Choroid plexus epithelial cell (primary cell): ENCODE data around the gene SPAG17.

Experiments
- DNase-seq: peaks from one replicate; pipeline ENCODE4 v3.0.0-alpha.2; 2010; ENCODE audit warnings: low read depth
- H3K4me3 ChIP-seq: 2 replicates; pipeline ENCODE4 v1.5.1; 2011; ENCODE audit warnings: low read depth, mild to moderate bottlenecking, control low read depth, low read length, moderate library complexity
- TF ChIP-seq, protein P1 (sequence below): conservative IDR thresholded peaks from 2 replicates; pipeline ENCODE4 v1.5.1; 2011; ENCODE audit warnings: low read depth, mild to moderate bottlenecking, control low read depth, inconsistent platforms, low read length, moderate library complexity

SPAG17 gene

DNA sequence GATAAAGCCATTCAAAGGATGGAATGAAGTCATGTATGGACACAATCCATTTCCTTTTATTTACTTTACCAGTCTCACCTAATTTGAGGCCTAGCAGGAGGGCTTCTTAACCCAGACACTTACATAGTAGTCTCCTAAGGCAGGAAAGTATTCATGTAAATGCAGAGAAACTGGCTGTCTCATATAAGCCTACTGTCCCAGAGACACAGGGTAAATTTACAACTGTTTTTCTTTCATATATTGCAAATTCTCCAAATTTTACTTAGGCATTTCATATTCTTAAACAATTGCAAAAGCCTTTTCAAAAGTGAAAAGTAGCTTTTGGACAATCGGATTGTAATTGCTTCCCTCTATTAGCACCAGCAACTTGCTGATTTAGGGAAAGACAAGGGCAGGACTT is 29.9 kb downstream of the SPAG17 start:
- no peak overlapping the region for H3K4me3 ChIP-seq
- TF ChIP-seq, protein P1, sequence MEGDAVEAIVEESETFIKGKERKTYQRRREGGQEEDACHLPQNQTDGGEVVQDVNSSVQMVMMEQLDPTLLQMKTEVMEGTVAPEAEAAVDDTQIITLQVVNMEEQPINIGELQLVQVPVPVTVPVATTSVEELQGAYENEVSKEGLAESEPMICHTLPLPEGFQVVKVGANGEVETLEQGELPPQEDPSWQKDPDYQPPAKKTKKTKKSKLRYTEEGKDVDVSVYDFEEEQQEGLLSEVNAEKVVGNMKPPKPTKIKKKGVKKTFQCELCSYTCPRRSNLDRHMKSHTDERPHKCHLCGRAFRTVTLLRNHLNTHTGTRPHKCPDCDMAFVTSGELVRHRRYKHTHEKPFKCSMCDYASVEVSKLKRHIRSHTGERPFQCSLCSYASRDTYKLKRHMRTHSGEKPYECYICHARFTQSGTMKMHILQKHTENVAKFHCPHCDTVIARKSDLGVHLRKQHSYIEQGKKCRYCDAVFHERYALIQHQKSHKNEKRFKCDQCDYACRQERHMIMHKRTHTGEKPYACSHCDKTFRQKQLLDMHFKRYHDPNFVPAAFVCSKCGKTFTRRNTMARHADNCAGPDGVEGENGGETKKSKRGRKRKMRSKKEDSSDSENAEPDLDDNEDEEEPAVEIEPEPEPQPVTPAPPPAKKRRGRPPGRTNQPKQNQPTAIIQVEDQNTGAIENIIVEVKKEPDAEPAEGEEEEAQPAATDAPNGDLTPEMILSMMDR, result no peak
- DNase-seq, result no peak

DNA sequence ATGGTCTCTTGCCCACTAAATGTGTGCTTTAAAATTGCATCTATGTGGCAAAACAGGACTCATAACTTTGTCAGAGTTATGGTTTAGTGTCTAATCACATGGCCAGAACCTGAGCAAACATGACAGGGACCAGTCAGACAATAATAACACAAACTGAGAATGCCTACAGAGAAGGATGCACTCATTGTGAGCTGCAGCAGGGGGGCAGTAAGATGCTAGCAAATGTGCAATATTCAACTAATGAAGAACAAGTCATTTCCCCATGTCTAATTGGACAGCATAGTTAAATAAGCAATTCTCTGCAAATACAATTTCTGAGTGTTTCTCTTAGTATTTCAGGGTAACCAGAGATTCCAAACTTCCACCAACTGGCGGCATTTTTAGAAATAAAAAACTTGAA is 30.8 kb downstream of the SPAG17 start:
- H3K4me3 ChIP-seq, result no peak overlapping the region
- TF ChIP-seq, protein P1, result peak; percentile 70
- peak; percentile 65 for DNase-seq

DNA sequence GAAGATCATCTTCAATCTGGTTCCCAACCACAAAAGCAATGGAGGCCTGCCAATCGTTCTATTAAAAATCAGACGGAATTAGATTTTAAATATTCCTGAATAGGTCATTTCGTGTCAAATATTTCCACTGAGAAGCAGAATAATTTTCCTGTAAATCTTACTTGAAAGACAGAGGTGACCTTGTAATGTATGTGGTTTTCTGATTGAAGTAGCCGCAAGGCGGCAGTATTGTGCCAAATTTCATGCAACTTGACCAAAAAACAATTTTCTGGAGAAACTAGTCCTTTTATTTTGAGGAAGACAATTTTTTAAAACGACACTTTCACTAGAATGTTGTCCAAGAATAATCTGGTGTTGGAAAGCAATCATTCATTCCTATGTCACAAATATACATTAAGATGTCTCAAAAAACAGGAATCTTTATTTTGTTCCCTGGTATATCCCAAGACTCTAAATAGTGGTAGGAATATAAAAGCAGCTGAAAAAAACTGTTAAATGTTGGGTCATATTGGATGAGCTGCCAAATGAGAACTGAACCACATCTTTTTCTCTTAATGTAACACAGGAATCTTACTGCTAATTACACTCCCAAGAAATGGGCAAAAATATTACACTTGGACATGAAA is 33.6 kb downstream of the SPAG17 start:
- H3K4me3 ChIP-seq, result no peak overlapping the region
- TF ChIP-seq, protein P1, result peak; percentile 75
- peak; percentile 86 for DNase-seq

DNA sequence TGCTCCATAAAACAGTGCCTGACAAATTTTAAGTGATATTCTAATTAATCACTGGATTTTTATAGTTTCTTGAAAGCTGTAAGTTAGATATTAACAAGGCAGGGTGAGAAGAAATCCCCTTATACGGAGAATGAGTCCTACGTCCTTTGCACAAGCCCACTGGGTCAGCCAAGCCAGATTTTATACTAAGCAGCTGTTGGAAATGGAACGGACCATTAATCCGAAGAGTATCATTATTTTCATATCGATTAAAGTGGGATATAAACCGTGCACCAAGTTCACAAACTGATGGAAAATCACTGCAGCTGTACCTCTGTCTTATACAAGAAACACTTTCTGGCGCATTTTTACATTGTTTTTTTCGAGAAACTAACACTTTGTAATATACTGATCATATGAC is 35.2 kb downstream of the SPAG17 start:
- DNase-seq, result no peak
- TF ChIP-seq, protein P1, result no peak
- H3K4me3 ChIP-seq, result no peak overlapping the region

DNA sequence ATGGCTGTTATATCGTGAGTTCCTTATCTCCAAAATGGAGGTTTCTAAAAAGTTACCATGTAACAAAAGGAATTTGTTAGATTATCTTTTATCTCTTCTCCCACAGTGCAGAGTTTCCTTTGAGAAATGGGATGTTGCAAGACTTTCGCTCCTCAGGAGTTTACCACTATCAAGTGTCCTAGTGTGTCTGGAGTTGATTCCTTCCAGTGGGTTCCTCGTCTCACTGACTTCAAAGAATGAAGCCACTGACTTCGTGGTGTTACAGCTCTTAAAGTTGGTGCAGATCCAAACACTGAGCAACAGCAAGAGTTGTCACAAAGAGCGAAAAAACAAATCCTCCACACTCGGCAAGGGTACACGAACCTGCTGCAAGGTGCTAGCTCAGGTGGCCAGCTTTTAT is 37.0 kb downstream of the SPAG17 start:
- DNase-seq, result peak; percentile 63
- no peak overlapping the region for H3K4me3 ChIP-seq
- TF ChIP-seq, protein P1, result no peak

DNA sequence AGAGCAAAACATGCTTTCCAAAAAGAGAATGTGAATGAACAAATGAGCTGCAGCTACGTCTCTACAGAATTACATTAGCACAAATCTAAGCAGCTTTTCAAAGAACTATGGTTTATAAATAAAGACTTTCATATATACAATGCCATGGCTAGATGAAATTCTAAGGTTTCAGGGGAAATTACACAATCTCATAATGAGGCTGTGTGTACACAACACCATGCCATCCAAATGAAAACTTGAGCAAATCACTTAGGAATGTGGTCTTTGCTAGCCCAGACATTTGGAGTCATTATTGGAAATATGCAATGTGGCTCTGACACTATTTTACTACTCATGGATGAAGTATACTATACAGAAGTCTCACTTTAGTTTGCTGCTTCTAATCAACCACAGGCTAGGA is 37.5 kb downstream of the SPAG17 start:
- no peak overlapping the region for H3K4me3 ChIP-seq
- peak; percentile 76 for DNase-seq
- TF ChIP-seq, protein P1, result no peak

DNA sequence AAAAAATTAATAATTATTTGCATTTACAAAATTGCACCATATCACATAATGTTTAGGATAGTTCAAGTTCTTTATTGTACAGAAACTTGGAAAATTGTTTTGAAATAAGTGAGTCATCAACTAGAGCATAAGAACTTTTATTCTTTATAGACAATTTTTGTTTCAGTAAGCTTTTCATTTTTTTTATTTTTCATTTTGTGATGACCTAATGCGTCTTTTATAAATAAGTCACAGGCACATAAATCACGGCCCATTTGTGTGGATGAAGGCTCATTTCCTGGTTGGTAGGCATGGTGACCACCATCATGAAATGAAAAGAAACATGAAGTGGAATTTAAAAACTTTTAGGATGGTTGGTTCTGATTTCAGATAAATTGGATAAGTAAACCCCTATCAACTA is 39.3 kb downstream of the SPAG17 start:
- H3K4me3 ChIP-seq, result no peak overlapping the region
- no peak for DNase-seq
- TF ChIP-seq, protein P1, result no peak
